Muscle layer of colon (tissue), 2 donors: ENCODE measurements around the gene MTHFD1.
"Not testable (repeated sequence)": the region's sequence is repeated elsewhere in the genome, so short reads cannot be mapped to it uniquely, and the experiment has no call there.

Experiments
- H3K27ac ChIP-seq: one replicate; pipeline ENCODE4 v1.7.0; 2013; ENCODE audit warnings: low read depth, mild to moderate bottlenecking, low read length, moderate library complexity
- H3K27me3 ChIP-seq, 2 donors: one replicate each; pipeline ENCODE4 v1.7.0; 2013; ENCODE audit warnings: low read length in 2 of 2, mild to moderate bottlenecking in 2 of 2; ENCODE audit not compliant: insufficient read depth in 2 of 2, control insufficient read depth in 1 of 2
- H3K36me3 ChIP-seq: one replicate; pipeline ENCODE4 v1.7.0; 2013; ENCODE audit warnings: mild to moderate bottlenecking, low read length; ENCODE audit not compliant: insufficient read depth
- H3K4me1 ChIP-seq: one replicate; pipeline ENCODE4 v1.7.0; 2013; ENCODE audit warnings: mild to moderate bottlenecking, low read length; ENCODE audit not compliant: insufficient read depth
- H3K4me3 ChIP-seq, 2 donors: one replicate each; pipeline ENCODE4 v1.7.0; 2013; ENCODE audit warnings: low read length in 2 of 2, low read depth in 1 of 2, mild to moderate bottlenecking in 1 of 2, moderate library complexity in 1 of 2
- H3K9ac ChIP-seq: one replicate; pipeline ENCODE4 v1.7.0; 2013; ENCODE audit warnings: low read length
- H3K9me3 ChIP-seq: one replicate; pipeline ENCODE4 v1.7.0; 2013; ENCODE audit warnings: mild to moderate bottlenecking, low read length
- donor health status: abdominal sarcoma.
- donor health status: Adenocarcinoma of cecum.

MTHFD1 gene

GRCh38 chr14:64388533-64389285 lies 556 bp downstream of the MTHFD1 start:
- Histone ChIP-seq H3K9ac (peak overlapping the region; percentile 63), H3K4me3 (peak overlapping the region; percentile 33 to 92), H3K27me3 (no peaks in the 10 kb centered on the region), H3K27ac (peak overlapping the region; percentile 86), H3K4me1 (peaks cover 6% of the 10 kb centered on the region), H3K9me3 (no peaks in the 10 kb centered on the region), H3K36me3 (no peaks in the 10 kb centered on the region)

GRCh38 chr14:64391113-64391725 lies 3.1 kb downstream of the MTHFD1 start:
- Histone ChIP-seq H3K4me1 (peaks cover 6% of the 10 kb centered on the region), H3K36me3 (no peaks in the 10 kb centered on the region), H3K9ac (no peak overlapping the region), H3K4me3 (no peak overlapping the region), H3K9me3 (no peaks in the 10 kb centered on the region), H3K27me3 (no peaks in the 10 kb centered on the region), H3K27ac (no peak overlapping the region)

GRCh38 chr14:64391986-64392385 lies 3.8 kb downstream of the MTHFD1 start:
- Histone ChIP-seq H3K4me1 (peaks cover 6% of the 10 kb centered on the region), H3K4me3 (no peak overlapping the region), H3K27me3 (no peaks in the 10 kb centered on the region), H3K9me3 (no peaks in the 10 kb centered on the region), H3K9ac (no peak overlapping the region), H3K27ac (no peak overlapping the region), H3K36me3 (no peaks in the 10 kb centered on the region)

GRCh38 chr14:64393189-64393726 lies 5.1 kb downstream of the MTHFD1 start:
- not testable (repeated sequence) for H3K36me3 ChIP-seq, H3K27ac ChIP-seq, H3K4me3 ChIP-seq, H3K9ac ChIP-seq, H3K4me1 ChIP-seq, H3K9me3 ChIP-seq, H3K27me3 ChIP-seq

- H3K9me3 ChIP-seq = no peaks in the 10 kb centered on the region
- H3K27ac ChIP-seq = no peak overlapping the region
- no peaks in the 10 kb centered on the region for H3K36me3 ChIP-seq
- no peaks in the 10 kb centered on the region for H3K27me3 ChIP-seq
- H3K4me3 ChIP-seq = no peak overlapping the region
- no peaks in the 10 kb centered on the region for H3K4me1 ChIP-seq
- no peak overlapping the region for H3K9ac ChIP-seq
These were observed 6.3 kb downstream of the MTHFD1 start for GRCh38 chr14:64394423-64394822.

GRCh38 chr14:64394977-64395633 lies 7.0 kb downstream of the MTHFD1 start:
- no peaks in the 10 kb centered on the region for H3K36me3 ChIP-seq
- H3K9ac ChIP-seq = no peak overlapping the region
- H3K4me3 ChIP-seq = no peak overlapping the region
- H3K27me3 ChIP-seq = no peaks in the 10 kb centered on the region
- no peaks in the 10 kb centered on the region for H3K4me1 ChIP-seq
- H3K27ac ChIP-seq = no peak overlapping the region
- H3K9me3 ChIP-seq = no peaks in the 10 kb centered on the region

- H3K36me3 ChIP-seq = no peaks in the 10 kb centered on the region
- no peaks in the 10 kb centered on the region for H3K27me3 ChIP-seq
- no peak overlapping the region for H3K27ac ChIP-seq
- no peaks in the 10 kb centered on the region for H3K4me1 ChIP-seq
- H3K9me3 ChIP-seq = no peaks in the 10 kb centered on the region
- H3K4me3 ChIP-seq = no peak overlapping the region
- H3K9ac ChIP-seq = no peak overlapping the region
These were observed 12.8 kb downstream of the MTHFD1 start for GRCh38 chr14:64400829-64401459.

- no peak overlapping the region for H3K9ac ChIP-seq
- H3K9me3 ChIP-seq = no peaks in the 10 kb centered on the region
- H3K4me3 ChIP-seq = no peak overlapping the region
- no peaks in the 10 kb centered on the region for H3K36me3 ChIP-seq
- no peaks in the 10 kb centered on the region for H3K27me3 ChIP-seq
- no peaks in the 10 kb centered on the region for H3K4me1 ChIP-seq
- H3K27ac ChIP-seq = no peak overlapping the region
These were observed 13.8 kb downstream of the MTHFD1 start for GRCh38 chr14:64401949-64402348.

- Histone ChIP-seq H3K4me3 (no peak overlapping the region), H3K27me3 (no peaks in the 10 kb centered on the region), H3K27ac (no peak overlapping the region), H3K36me3 (no peaks in the 10 kb centered on the region), H3K9me3 (no peaks in the 10 kb centered on the region), H3K4me1 (no peaks in the 10 kb centered on the region), H3K9ac (no peak overlapping the region)
These were observed 17.1 kb downstream of the MTHFD1 start for GRCh38 chr14:64405295-64405694.

GRCh38 chr14:64407329-64407728 lies 19.2 kb downstream of the MTHFD1 start:
- no peak overlapping the region for H3K27ac ChIP-seq
- H3K27me3 ChIP-seq = no peaks in the 10 kb centered on the region
- no peaks in the 10 kb centered on the region for H3K9me3 ChIP-seq
- no peak overlapping the region for H3K9ac ChIP-seq
- no peaks in the 10 kb centered on the region for H3K4me1 ChIP-seq
- no peak overlapping the region for H3K4me3 ChIP-seq
- H3K36me3 ChIP-seq = no peaks in the 10 kb centered on the region

- no peak overlapping the region for H3K9ac ChIP-seq
- H3K9me3 ChIP-seq = no peaks in the 10 kb centered on the region
- no peak overlapping the region for H3K4me3 ChIP-seq
- H3K36me3 ChIP-seq = no peaks in the 10 kb centered on the region
- no peaks in the 10 kb centered on the region for H3K27me3 ChIP-seq
- no peak overlapping the region for H3K27ac ChIP-seq
- H3K4me1 ChIP-seq = no peaks in the 10 kb centered on the region
These were observed 21.2 kb downstream of the MTHFD1 start for GRCh38 chr14:64409126-64409920.
